Heart right ventricle (tissue), 16 donors: ENCODE measurements around the gene MIS12. TPM values are rescaled to one million over a fixed set of nuclear protein-coding genes. Genes with fewer than 3 reads are reported as not detected.

ENCODE experiments used
- ATAC-seq, 8 donors: fragments of 200-7000 bp; cut with Tn5 transposase; one replicate each; pipeline ENCODE4 v1.9.1; 2020; ENCODE audit warnings: mild to moderate bottlenecking in 8 of 8, moderate library complexity in 8 of 8, moderate number of reproducible peaks in 1 of 8
- DNase-seq, 2 donors: peaks; one replicate each; pipeline ENCODE4 v3.0.0-alpha.2; 2020
- H3K27ac ChIP-seq, 10 donors: fragments of 200-600 bp; sonication (generic) in 2 of 10; one replicate each; pipeline versions ENCODE4 v1.5.0 to v1.8.0; 2020 to 2022; ENCODE audit warnings: mild to moderate bottlenecking in 3 of 10
- H3K27me3 ChIP-seq, 7 donors: fragments of 200-600 bp; one replicate each; pipeline ENCODE4 v1.8.0; 2021 to 2022; ENCODE audit warnings: mild to moderate bottlenecking in 2 of 7
- H3K36me3 ChIP-seq, 9 donors: fragments of 200-600 bp; sonication (generic) in 1 of 9; one replicate each; pipeline versions ENCODE4 v1.5.0 to v1.8.0; 2020 to 2022; ENCODE audit warnings: mild to moderate bottlenecking in 2 of 9
- H3K4me1 ChIP-seq, 9 donors: fragments of 200-600 bp; sonication (generic) in 1 of 9; one replicate each; pipeline versions ENCODE4 v1.5.0 to v1.8.0; 2020 to 2022; ENCODE audit warnings: mild to moderate bottlenecking in 4 of 9
- H3K4me3 ChIP-seq, 10 donors: fragments of 200-600 bp; sonication (generic) in 2 of 10; one replicate each; pipeline versions ENCODE4 v1.5.0 to v1.8.0; 2020 to 2022; ENCODE audit warnings: mild to moderate bottlenecking in 7 of 10, moderate library complexity in 2 of 10
- H3K9me3 ChIP-seq, 11 donors: fragments of 200-600 bp in 10 of 11; sonication (generic) in 2 of 11; one replicate each; pipeline versions ENCODE4 v1.5.0 to v1.8.0; 2013 to 2022; ENCODE audit warnings: mild to moderate bottlenecking in 2 of 11, control low read depth in 1 of 11, moderate library complexity in 1 of 11
- WGBS, 2 donors: extraction: QIAGEN DNeasy Blood & Tissue Kit; methylation state at CpG; one replicate each; pipeline ENCODE4 v1.1.7; 2013; ENCODE audit warnings: inconsistent platforms in 1 of 2; 5-methylcytosine and 5-hydroxymethylcytosine counted together
- intact Hi-C, 10 donors: fragments of 100-400 bp; cut with DNase I; formaldehyde crosslinking; loops; one replicate each; pipeline versions ENCODE4 v1.11.1 to v1.14.2; 2022
- polyA plus RNA-seq, 2 donors: library from polyadenylated mRNA; stranded (reverse); fragments of 200-250 nt; gene quantifications; one replicate each; pipeline ENCODE4 v1.2.3, GENCODE V29; 2013
- total RNA-seq, 10 donors: library from RNA; stranded (reverse); fragmentation: NEBNext Ultra II Directional in 3 of 10; extraction: Animal tissue kit (Norgen Biotek cat#: 25700) in 3 of 10; gene quantifications; one replicate each; pipeline versions ENCODE4 v1.2.1 to v1.2.4, GENCODE V29; 2021 to 2023
- TF ChIP-seq, protein P1 (sequence below), 9 donors: fragments of 200-600 bp; sonication (generic) in 2 of 9; IDR thresholded peaks; one replicate each; pipeline versions ENCODE4 v1.5.0 to v1.8.0; 2021 to 2022; ENCODE audit warnings: antibody characterized with exemption in 9 of 9, mild to moderate bottlenecking in 5 of 9, moderate library complexity in 1 of 9
- donor health status: Arrhythmogenic right ventricular cardiomyopathy.
- donor health status: ischemic (EF 13 %, LVEDD 7.1; RV severe dilation, severe dysfunction).
- donor health status: healthy with polysubstance abuse.
- donor health status: DM: no; HTN: yes; CAD: no.
- donor health status: DM: no; HTN: no; CAD: no.
- donor health status: ischemic (EF 25% LVEDD 6.9; RV normal size, moderate dysfunction).
- donor health status: ischemic (EF 25% LVEDD 5.7; RV mildly dilated, moderate dysfunction).
- donor health status: healthy.
- donor health status: DM: yes; HTN: yes; CAD: no.
- donor health status: Ischemic cardiomyopathy.
- donor health status: ischemic (EF 35%, LVEDD 5.7; RV mildly dilated, moderate dysfunction).
- donor health status: nonischemic (EF 11% LVEDD 7.7; RV severe dilation, severe dysfunction).
- donor health status: DM: yes; HTN: yes; CAD: no.
- donor health status: PGD.
- donor health status: ischemic (EF 29% LVEDD 5.4; RV normal size, mild dysfunction).
- donor health status: nonischemic (EF 23%, LVEDD 6.1; RV moderate dilation, normal function).

Gene MIS12
- total and polyA plus RNA-seq, 12 donors = 6.6 to 13.2 (median 9.4) TPM

GRCh38 chr17:5499476-5500231, 13.3 kb downstream of the MIS12 start:
- intact Hi-C loops = no loop called here
- Histone ChIP-seq H3K36me3 (peaks cover 0 to 41% (median 0%) of the 10 kb centered on the region in 9 donors), H3K27ac (no peak overlapping the region), H3K9me3 (no peaks in the 10 kb centered on the region), H3K27me3 (peaks cover 0 to 19% (median 4%) of the 10 kb centered on the region in 7 donors), H3K4me3 (peak overlapping the region in 9 of 10 donors; percentile 41 to 64 (median 58)), H3K4me1 (peaks cover 0 to 16% (median 10%) of the 10 kb centered on the region in 9 donors)
- TF ChIP-seq, protein P1, sequence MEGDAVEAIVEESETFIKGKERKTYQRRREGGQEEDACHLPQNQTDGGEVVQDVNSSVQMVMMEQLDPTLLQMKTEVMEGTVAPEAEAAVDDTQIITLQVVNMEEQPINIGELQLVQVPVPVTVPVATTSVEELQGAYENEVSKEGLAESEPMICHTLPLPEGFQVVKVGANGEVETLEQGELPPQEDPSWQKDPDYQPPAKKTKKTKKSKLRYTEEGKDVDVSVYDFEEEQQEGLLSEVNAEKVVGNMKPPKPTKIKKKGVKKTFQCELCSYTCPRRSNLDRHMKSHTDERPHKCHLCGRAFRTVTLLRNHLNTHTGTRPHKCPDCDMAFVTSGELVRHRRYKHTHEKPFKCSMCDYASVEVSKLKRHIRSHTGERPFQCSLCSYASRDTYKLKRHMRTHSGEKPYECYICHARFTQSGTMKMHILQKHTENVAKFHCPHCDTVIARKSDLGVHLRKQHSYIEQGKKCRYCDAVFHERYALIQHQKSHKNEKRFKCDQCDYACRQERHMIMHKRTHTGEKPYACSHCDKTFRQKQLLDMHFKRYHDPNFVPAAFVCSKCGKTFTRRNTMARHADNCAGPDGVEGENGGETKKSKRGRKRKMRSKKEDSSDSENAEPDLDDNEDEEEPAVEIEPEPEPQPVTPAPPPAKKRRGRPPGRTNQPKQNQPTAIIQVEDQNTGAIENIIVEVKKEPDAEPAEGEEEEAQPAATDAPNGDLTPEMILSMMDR (IDR thresholded peaks at IDR 0.05) = no peak
- ATAC-seq (peak in 2 of 8 donors; percentile 11 to 25), DNase-seq (no peak)
- 25 to 42% methylated on average over 41 to 44 of the region's 44 CpGs for WGBS, 2 donors

DNA sequence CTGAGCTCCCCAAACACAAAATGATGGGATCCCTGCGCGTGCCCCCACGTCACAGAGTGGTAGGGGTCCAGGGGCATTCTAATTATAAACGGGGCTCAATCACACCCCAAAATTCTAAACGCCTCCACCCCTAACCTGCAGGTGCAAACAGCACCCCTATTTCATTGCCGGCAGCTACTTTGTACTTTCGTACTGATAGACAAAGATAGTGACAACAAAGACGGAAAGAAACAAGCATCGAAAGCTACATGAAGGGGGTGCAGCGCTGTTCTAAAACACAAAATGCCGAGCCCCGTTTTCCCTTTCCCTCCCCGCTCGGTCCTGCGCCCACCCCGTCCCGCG, 13.9 kb downstream of the MIS12 start:
- peak overlapping the region in 3 of 10 donors; percentile 48 to 64 (median 53) for H3K27ac ChIP-seq
- TF ChIP-seq, protein P1 (IDR thresholded peaks at IDR 0.05) = no peak
- intact Hi-C loops = no loop called here

DNA sequence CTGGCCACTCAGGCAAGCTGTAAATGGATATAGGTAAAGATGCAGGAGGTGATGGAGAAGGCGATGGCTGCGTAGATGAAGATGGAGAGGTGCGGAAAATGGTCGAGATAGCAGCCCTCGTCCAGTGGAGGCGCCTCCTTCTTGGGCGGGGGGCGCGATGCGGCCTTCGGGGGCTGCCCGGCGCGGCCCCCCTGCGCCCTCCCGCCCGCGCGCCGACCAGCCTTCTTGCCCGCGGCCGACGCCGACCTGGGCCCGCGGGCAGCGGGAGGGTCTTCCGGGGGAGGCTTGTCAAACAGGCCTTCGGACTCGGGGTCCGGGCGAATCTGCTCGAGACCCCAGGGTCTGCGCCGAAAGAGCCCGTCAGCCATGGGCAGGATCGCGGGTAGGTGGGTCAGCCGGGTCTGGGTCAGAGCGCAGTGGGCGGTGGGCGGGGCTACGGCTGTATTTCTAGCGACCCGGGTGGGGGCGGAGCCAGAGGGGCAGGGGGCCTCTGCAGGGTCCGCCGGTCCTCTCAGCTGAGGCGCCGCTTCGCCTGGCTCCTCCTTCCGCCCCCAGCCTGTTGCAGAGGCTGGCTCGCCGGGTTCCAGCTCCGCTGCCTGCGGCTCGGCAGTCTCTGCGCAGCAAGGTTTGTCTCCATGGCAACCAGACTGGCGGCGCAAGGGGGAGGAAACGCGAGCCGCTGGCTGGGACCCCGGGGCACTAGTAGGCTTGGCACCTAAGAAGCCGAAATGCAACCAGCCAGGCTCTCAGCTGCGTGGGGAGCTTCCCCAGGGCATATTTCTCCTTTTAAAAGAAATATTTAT, 14.4 kb downstream of the MIS12 start:
- peak overlapping the region in 5 of 10 donors; percentile 4 to 64 (median 48) for H3K27ac ChIP-seq
- no peaks in the 10 kb centered on the region for H3K9me3 ChIP-seq
- H3K4me3 ChIP-seq = peak overlapping the region; percentile 40 to 64 (median 56)
- TF ChIP-seq, protein P1 (IDR thresholded peaks at IDR 0.05) = no peak
- ATAC-seq = peak; percentile 76 to 93 (median 88)
- H3K27me3 ChIP-seq = peaks cover 0 to 19% (median 4%) of the 10 kb centered on the region in 7 donors
- intact Hi-C loops = no loop called here
- H3K36me3 ChIP-seq = peaks cover 0 to 52% (median 0%) of the 10 kb centered on the region in 9 donors
- WGBS, 2 donors = 16 to 29% methylated on average over 60 to 67 of the region's 67 CpGs
- H3K4me1 ChIP-seq = peaks cover 0 to 16% (median 10%) of the 10 kb centered on the region in 9 donors
- peak; percentile 66 to 67 for DNase-seq

More for the DNA sequence above, 13.9 kb downstream of the MIS12 start:
- Histone ChIP-seq H3K4me3 (peak overlapping the region; percentile 40 to 64 (median 56)), H3K27me3 (peaks cover 0 to 19% (median 4%) of the 10 kb centered on the region in 7 donors), H3K36me3 (peaks cover 0 to 47% (median 0%) of the 10 kb centered on the region in 9 donors), H3K9me3 (no peaks in the 10 kb centered on the region), H3K4me1 (peaks cover 0 to 16% (median 10%) of the 10 kb centered on the region in 9 donors)
- ATAC-seq (no peak), DNase-seq (no peak)
- WGBS, 2 donors = 18 to 29% methylated on average over 18 of the region's 18 CpGs

DNA sequence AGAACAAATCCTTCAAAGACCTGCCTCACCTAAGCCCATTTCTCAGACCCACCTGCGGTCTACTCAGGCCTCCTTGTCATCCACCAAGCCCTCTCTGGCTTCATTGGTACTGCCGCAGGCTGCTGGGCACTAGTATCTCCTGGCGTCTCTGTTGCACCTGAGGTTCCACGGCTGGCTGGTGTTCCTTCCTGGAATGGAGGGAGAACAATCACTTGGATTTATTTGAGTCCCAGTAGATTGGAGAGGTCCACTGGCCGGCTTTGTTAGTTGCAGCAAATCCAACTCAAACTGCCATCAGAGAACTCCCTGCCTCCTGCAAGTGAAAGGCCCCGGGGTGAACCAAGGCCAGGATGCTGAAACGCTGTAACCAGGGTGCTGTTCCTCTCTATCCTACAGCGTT, 15.3 kb downstream of the MIS12 start:
- peaks cover 0 to 54% (median 0%) of the 10 kb centered on the region in 9 donors for H3K36me3 ChIP-seq
- H3K4me1 ChIP-seq = peaks cover 0 to 16% (median 10%) of the 10 kb centered on the region in 9 donors
- no peak for DNase-seq
- peaks cover 0 to 19% (median 4%) of the 10 kb centered on the region in 7 donors for H3K27me3 ChIP-seq
- WGBS, 2 donors = 88% methylated on average over 8 of the region's 8 CpGs
- no peak overlapping the region for H3K4me3 ChIP-seq
- H3K27ac ChIP-seq = no peak overlapping the region
- H3K9me3 ChIP-seq = no peaks in the 10 kb centered on the region
- TF ChIP-seq, protein P1 (IDR thresholded peaks at IDR 0.05) = no peak
- intact Hi-C loops = no loop called here
- no peak for ATAC-seq
